HepG2 (cell line): ENCODE results near the gene PRKG1.

ENCODE experiments used
- CHD2 ChIP-seq: IDR thresholded peaks from 2 replicates; pipeline ENCODE4 v1.6.1; 2011; ENCODE audit warnings: low read depth, low read length, improper control_type of control experiment
- EZH2 ChIP-seq: conservative IDR thresholded peaks from 2 replicates; pipeline ENCODE4 v1.6.1; 2012; ENCODE audit warnings: mild to moderate bottlenecking, low read depth, low read length, moderate library complexity
- NFRKB ChIP-seq: fragments of 450-650 bp; IDR thresholded peaks from 2 replicates; pipeline ENCODE4 v1.6.1; 2017
- POLR2A ChIP-seq, 2 experiments: IDR thresholded peaks; 2 replicates each; pipeline ENCODE4 v1.6.1; 2011; ENCODE audit warnings: low read depth in 2 of 2, low read length in 2 of 2, mild to moderate bottlenecking in 1 of 2, moderate library complexity in 1 of 2; ENCODE audit not compliant: insufficient read depth in 1 of 2
- ZNF235 ChIP-seq: sonication (generic); formaldehyde crosslinking; IDR thresholded peaks from 2 replicates; pipeline ENCODE4 v1.8.1; 2023; ENCODE audit warnings: mild to moderate bottlenecking, missing genetic modification reagents, borderline replicate concordance
- TF ChIP-seq, protein P1 (sequence below): sonication (generic); formaldehyde crosslinking; IDR thresholded peaks from 2 replicates; pipeline ENCODE4 v1.9.0; 2021; ENCODE audit warnings: mild to moderate bottlenecking, missing genetic modification reagents

GRCh38 chr10:51139176-51139575 lies 64.9 kb downstream of the PRKG1 start:
- TF ChIP-seq NFRKB (no peak), ZNF235 (CRISPR knock-in tag) (no peak), EZH2 (no peak), POLR2A (IDR thresholded peaks at IDR 0.05; ENCODE audit: insufficient read depth in 1 of 2, low read depth in 2 of 2, low read length in 2 of 2) (no peak), CHD2 (no peak)
- TF ChIP-seq, protein P1, sequence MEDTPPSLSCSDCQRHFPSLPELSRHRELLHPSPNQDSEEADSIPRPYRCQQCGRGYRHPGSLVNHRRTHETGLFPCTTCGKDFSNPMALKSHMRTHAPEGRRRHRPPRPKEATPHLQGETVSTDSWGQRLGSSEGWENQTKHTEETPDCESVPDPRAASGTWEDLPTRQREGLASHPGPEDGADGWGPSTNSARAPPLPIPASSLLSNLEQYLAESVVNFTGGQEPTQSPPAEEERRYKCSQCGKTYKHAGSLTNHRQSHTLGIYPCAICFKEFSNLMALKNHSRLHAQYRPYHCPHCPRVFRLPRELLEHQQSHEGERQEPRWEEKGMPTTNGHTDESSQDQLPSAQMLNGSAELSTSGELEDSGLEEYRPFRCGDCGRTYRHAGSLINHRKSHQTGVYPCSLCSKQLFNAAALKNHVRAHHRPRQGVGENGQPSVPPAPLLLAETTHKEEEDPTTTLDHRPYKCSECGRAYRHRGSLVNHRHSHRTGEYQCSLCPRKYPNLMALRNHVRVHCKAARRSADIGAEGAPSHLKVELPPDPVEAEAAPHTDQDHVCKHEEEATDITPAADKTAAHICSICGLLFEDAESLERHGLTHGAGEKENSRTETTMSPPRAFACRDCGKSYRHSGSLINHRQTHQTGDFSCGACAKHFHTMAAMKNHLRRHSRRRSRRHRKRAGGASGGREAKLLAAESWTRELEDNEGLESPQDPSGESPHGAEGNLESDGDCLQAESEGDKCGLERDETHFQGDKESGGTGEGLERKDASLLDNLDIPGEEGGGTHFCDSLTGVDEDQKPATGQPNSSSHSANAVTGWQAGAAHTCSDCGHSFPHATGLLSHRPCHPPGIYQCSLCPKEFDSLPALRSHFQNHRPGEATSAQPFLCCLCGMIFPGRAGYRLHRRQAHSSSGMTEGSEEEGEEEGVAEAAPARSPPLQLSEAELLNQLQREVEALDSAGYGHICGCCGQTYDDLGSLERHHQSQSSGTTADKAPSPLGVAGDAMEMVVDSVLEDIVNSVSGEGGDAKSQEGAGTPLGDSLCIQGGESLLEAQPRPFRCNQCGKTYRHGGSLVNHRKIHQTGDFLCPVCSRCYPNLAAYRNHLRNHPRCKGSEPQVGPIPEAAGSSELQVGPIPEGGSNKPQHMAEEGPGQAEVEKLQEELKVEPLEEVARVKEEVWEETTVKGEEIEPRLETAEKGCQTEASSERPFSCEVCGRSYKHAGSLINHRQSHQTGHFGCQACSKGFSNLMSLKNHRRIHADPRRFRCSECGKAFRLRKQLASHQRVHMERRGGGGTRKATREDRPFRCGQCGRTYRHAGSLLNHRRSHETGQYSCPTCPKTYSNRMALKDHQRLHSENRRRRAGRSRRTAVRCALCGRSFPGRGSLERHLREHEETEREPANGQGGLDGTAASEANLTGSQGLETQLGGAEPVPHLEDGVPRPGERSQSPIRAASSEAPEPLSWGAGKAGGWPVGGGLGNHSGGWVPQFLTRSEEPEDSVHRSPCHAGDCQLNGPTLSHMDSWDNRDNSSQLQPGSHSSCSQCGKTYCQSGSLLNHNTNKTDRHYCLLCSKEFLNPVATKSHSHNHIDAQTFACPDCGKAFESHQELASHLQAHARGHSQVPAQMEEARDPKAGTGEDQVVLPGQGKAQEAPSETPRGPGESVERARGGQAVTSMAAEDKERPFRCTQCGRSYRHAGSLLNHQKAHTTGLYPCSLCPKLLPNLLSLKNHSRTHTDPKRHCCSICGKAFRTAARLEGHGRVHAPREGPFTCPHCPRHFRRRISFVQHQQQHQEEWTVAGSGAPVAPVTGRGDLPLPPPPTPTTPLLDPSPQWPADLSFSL (CRISPR knock-in tag): no peak
